Measurements from ENCODE around the gene GPR65. TPM values are rescaled to one million over a fixed set of nuclear protein-coding genes. Genes with fewer than 3 reads are reported as not detected.
"Not testable (repeated sequence)": the region's sequence is repeated elsewhere in the genome, so short reads cannot be mapped to it uniquely, and the experiment has no call there.

GPR65 gene
- polyA plus RNA-seq, 4 donors: 0.38 to 0.51 (median 0.43) TPM

GRCh38 chr14:88003425-88003824 is 1.5 kb upstream of the GPR65 start:
- DNase-seq (ENCODE audit: low read depth in 4 of 4, low spot score in 2 of 4): no peak

GRCh38 chr14:88004506-88005036 is 364 bp upstream of the GPR65 start:
- no peak for DNase-seq (ENCODE audit: low read depth in 4 of 4, low spot score in 2 of 4)

GRCh38 chr14:88005978-88006851 is 1.3 kb downstream of the GPR65 start:
- DNase-seq (ENCODE audit: low read depth in 4 of 4, low spot score in 2 of 4): no peak

GRCh38 chr14:88007608-88008007 is 2.7 kb downstream of the GPR65 start:
- DNase-seq (ENCODE audit: low read depth in 4 of 4, low spot score in 2 of 4): no peak

- DNase-seq (ENCODE audit: low read depth in 4 of 4, low spot score in 2 of 4): no peak
These were observed 3.3 kb downstream of the GPR65 start for GRCh38 chr14:88008039-88008742.

GRCh38 chr14:88009486-88009885 is 4.6 kb downstream of the GPR65 start:
- DNase-seq (ENCODE audit: low read depth in 4 of 4, low spot score in 2 of 4): no peak

GRCh38 chr14:88010331-88010730 is 5.4 kb downstream of the GPR65 start:
- no peak for DNase-seq (ENCODE audit: low read depth in 4 of 4, low spot score in 2 of 4)

- no peak for DNase-seq (ENCODE audit: low read depth in 4 of 4, low spot score in 2 of 4)
These were observed 7.6 kb downstream of the GPR65 start for GRCh38 chr14:88012495-88012894.

GRCh38 chr14:88013750-88014349 is 8.9 kb downstream of the GPR65 start:
- peak in 2 of 4 donors; percentile 27 to 59 for DNase-seq (ENCODE audit: low read depth in 4 of 4, low spot score in 2 of 4)

GRCh38 chr14:88016768-88017167 is 11.8 kb downstream of the GPR65 start:
- DNase-seq (ENCODE audit: low read depth in 4 of 4, low spot score in 2 of 4): no peak

GRCh38 chr14:88017535-88017934 is 12.6 kb downstream of the GPR65 start:
- DNase-seq (ENCODE audit: low read depth in 4 of 4, low spot score in 2 of 4): no peak

- no peak for DNase-seq (ENCODE audit: low read depth in 4 of 4, low spot score in 2 of 4)
These were observed 18.8 kb downstream of the GPR65 start for GRCh38 chr14:88023658-88024187.

GRCh38 chr14:88024252-88025086 is 19.5 kb downstream of the GPR65 start:
- not testable (repeated sequence) for DNase-seq (ENCODE audit: low read depth in 4 of 4, low spot score in 2 of 4)

- no peak for DNase-seq (ENCODE audit: low read depth in 4 of 4, low spot score in 2 of 4)
These were observed 20.4 kb downstream of the GPR65 start for GRCh38 chr14:88025313-88025712.

- DNase-seq (ENCODE audit: low read depth in 4 of 4, low spot score in 2 of 4): no peak
These were observed 22.0 kb downstream of the GPR65 start for GRCh38 chr14:88026890-88027289.

- DNase-seq (ENCODE audit: low read depth in 4 of 4, low spot score in 2 of 4): no peak
These were observed 24.6 kb downstream of the GPR65 start for GRCh38 chr14:88029500-88029899.

- DNase-seq (ENCODE audit: low read depth in 4 of 4, low spot score in 2 of 4): no peak
These were observed 25.1 kb downstream of the GPR65 start for GRCh38 chr14:88030079-88030478.

- DNase-seq (ENCODE audit: low read depth in 4 of 4, low spot score in 2 of 4): no peak
These were observed 26.0 kb downstream of the GPR65 start for GRCh38 chr14:88030892-88031291.

- DNase-seq (ENCODE audit: low read depth in 4 of 4, low spot score in 2 of 4): no peak
These were observed 27.4 kb downstream of the GPR65 start for GRCh38 chr14:88032373-88032772.

- DNase-seq (ENCODE audit: low read depth in 4 of 4, low spot score in 2 of 4): no peak
These were observed 29.1 kb downstream of the GPR65 start for GRCh38 chr14:88034076-88034475.
